GM18520 (cell line): ENCODE measurements around the gene SNX10.

Experiments
- ATAC-seq: cut with Tn5 transposase; IDR thresholded peaks from one replicate; pipeline ENCODE4 v1.9.1; 2021; ENCODE audit not compliant: unreplicated experiment

Gene SNX10

DNA sequence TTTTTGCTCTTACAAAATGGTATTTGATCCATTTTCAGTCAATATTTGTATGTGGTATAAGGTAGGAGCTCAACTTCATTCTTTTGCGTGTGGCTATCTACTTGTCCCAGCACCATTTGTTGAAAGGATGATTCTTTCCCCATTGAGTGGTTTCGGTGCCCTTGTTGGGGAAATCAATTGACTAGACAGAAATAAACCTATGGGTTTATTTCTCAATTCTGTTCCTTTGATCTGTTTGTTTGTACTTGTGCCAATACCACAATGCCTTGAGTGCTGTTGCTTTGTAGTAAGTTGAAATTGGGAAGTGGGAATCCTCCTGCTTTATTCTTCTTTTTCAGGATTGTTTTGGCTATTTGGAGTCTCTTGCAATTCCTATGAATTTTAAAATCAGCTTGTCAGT is 41.0 kb downstream of the SNX10 start:
- no peak for ATAC-seq

DNA sequence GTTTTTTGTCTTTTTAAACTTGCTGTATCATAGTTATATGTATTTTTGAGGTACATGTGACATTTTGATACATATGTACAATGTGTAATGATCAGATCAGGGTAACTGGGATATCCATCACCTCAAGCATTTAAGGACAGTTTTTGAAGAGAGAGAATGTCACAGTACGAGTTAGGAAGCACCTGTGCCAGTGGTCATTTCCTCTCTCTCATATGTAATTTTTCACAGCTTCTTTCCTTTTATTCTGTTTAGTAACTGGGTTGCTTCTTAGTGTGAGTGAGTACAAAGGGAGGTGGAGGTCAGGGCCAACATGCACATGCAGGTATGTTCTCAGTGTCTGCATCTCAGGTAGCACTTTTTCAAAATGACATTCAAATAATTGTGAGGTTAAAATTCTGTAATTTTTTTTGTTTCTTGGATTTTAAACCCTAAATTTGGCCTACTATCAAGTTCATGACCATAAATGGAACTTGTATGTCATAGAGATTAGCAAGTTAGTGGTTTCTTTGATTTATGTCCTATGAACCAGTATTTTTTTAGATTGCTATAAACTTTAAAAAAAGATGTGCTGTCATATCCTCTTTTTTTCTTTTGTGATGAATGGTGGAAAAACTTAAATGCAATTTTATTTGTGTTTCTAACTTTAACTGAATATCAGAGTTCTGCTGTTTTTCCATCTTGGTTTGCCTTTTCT is 42.7 kb downstream of the SNX10 start:
- ATAC-seq = no peak

DNA sequence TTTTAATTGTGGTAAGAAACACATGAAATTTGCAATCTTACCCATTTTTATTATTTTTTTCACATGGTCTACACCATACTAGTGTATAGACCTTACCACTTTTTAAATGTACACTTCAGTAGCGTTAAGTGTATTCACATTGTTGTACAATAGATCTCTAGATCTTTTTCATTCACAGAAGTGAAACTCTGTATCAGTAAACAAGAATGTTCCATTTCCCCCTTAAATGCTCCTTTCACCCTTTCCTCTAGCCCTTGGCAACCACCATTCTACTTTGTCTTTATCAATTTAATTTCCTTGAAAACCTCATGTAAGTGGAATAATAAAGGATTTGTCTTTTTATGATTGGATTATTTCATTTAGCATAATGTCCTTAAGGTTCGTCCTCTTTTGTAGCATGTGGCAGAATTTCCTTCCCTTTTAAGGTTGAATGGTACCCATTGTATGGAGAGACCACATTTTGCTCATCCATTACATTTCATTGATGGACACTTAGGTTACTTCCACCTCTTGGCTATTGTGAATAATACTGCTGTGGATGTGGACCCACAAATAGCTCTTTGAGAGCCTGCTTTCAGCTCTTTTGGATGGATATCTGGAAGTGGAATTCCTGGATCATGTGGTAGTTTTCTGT is 45.7 kb downstream of the SNX10 start:
- no peak for ATAC-seq

DNA sequence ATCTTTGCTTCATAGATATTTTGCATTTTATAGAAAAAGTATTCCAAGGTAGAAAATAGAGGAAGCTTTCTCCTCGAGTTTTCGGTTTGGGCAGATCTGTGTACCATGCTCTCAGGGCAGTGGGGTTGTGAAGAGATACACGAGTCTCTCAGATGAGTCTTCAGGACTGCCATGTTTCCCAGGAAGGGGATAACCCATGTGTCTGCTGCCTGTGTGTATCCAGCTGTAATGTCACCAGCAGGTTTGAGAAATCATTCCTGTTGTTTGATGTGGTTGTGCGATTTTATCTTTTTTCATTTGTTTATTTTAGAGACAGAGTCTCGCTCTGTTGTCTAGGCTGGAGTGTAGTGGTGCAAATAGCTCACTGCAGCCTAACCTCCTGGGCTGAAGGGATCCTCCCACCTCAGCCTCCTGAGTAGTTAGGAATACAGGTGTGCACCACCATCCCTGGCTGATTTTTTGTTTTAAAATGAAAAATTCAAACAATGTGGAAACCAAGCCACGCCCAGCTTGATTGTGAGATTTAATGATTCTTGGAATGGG is 48.9 kb downstream of the SNX10 start:
- no peak for ATAC-seq

DNA sequence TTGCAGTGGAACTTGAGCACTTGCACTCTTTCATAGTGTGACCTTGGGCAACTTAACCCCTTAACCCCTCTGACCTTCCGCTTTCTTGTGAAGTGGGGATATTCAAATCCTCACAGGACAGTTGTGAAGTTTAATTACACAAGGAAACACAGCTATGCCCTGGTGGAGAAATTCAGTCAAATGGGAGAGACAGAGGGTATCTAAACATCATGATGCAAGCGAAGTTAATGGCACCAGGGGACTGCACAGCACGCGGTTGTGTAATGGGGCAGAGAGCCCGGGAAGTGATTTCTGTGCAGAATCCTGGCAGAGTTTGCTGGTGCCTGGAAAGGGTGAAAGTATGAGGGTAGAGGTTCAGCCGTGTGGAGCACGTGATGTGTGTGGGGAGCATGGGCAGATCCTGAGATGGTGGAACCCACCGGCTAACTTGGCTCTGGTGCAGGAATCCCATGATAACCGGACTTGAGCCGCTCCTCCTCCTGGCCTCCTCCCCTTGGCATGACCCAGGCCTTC is 51.7 kb downstream of the SNX10 start:
- ATAC-seq = no peak

DNA sequence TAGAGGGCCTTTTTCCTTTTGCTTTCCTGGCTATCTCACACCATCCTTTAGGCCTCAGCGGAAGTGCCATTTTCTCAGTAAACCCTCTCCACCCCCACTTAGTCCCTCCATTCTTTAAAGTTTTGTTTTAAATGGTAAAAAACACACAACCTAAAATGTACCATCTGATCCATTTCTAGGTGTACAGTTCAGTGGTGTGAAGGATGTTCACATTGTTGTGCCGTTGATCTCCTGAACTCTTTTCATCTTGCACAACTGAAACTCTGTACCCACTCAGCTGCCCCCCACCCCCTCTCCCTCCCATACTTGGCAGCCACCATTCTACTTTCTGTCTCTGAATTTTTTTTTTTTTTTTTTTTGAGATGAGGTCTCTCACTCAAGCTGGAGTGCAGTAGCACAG is 52.2 kb downstream of the SNX10 start:
- no peak for ATAC-seq

DNA sequence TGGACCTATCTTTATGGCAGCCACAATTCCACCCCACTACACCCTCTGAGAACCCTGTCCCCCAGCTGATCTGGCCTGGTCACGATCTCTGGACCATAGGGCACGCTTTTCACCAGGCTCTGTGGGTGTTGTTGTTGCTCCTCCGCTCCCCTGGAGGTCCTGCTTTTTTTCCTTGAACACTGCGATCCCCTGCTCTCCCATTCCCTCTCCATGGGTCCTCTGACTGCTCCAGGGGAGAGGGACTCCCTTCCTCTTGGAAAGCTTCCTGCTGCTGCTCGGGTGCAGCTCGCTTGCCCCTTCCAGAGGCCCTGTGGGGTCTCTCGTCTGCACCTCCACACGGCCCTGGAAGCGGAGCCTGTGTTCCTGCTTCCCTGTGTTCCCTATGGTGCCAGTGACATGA is 53.5 kb downstream of the SNX10 start:
- ATAC-seq = no peak

DNA sequence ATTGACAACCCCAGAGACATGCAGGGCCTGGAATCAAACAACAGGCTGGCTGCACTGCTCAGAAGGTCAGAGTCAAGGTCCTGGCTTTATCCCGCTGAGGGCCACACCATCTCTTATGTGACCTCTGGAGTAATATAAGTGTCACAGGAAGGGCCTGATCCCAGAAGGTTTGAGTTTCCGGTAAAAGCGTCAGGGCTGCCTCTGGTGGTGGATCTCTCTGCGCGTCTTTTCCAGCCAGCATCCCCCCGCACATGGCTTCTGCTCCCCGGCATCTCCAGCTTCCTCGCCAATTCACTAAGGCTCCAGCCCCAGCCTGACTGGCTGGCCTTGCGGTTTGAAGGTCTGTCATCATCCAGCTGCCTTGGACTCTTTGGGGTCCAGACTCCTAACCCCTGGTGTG is 54.2 kb downstream of the SNX10 start:
- no peak for ATAC-seq

DNA sequence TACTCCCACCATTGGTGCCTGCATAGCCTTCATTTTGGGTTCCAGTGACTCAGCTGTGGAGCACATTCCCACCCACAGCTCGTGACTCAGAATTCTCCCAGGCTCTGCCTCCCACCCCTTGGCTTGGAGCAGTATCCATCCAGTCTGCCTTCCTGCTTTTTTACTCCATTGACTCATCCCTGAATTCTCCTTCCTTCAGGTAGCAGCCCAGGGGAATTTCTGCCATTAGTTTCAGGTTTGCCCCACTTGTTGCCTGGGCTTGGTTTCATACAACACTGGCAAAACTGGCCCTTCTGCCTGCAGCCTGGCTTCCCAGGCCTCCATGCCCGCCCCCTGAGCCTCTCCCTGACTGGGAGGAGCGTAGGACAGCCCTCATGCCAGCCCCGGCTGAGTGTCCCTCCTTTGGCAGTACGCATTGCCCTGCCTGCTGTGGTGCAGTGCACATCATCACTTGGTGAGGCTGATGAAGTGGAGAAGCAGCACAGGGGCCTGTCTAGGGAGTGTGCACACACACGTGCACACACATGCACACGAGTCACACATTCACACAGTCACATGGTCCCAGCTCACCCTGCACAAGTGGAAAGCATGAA is 55.0 kb downstream of the SNX10 start:
- no peak for ATAC-seq

DNA sequence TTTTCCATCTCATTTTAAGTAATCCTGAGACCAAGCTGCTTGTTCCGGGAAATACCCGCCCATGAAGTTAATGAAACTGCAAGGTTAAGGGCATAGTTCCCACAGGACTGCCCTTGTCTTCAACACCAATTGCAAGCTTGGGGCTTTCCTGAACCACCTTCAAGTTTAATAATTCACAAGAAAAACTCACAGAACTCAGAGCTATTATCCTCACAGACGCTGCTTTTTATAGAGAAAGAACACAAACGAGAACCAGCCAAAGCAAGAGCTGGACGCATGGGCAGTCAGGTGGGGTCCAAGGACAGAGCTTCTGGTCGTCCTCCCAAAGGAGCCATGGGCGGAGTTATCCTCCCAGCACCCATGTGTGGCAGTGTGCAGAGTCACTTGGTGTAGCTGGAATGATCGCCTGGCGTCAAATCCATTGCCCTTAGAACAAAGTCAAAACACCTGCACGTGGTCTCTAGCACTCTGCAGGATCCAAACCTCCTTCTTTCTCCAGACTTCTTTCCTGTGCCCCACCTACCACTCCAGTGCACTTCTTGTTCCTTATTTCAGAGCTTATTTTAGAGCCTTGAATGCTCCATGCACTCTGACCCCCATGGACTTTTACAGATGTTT is 56.7 kb downstream of the SNX10 start:
- ATAC-seq = peak; percentile 62

DNA sequence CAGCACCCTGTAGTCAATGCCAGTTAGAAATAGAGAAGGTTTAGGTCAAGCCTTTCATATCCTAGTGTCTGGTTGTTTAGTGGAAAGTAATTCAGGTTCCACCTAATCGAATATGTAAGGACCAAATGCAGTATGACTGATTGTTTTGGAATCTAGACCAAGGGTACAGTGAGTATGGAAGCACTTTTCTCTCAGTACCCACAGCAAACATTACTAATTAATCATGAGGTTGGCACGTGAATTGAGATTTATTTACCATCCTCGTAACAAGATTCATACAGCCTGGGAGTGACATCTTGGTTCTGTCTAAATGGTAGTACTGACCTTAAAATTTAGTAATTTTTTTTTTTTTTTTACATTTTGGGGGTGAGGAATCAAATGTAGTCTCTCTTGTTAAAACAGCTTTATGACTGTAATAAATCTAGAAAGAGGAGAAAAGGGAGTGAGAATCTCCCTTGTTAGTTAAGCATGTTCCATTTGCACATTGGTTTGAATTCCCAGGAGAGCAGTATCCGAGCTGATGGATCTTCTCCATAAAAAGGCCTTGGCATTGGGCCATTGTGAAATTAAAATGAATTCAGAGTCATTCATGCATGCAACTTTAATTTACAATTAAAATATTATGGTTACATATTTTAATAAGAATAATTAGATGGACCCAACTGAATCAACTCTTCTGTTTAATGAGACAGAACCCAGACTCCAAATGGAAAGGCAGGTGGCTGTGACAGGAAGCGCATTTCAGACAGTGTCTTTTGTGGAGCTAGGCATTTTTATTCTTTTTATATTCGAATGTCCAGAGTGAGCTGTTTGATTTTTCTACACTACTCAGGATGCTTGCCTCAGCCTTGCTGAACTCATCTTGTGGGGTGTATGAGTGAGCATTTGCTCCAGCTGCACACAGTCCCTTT is 57.6 kb downstream of the SNX10 start:
- no peak for ATAC-seq

DNA sequence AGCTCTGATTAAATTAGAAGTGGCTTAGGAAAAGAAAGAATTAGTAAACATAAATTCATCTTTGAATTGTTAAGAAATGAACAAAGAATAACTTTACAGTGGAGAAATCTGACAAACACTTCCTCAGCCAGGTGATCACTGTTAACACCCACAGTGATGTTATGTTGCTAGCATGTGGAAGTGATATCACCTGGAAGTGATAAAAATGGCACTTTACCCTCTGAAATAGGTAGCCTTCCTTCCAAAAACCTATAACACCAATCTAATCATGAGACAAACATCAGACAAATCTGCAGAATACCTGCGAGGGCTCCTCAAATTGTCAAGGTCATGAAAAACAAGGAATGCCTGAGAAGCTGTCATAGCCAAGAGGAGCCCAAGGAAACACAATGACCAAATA is 59.5 kb downstream of the SNX10 start:
- no peak for ATAC-seq

DNA sequence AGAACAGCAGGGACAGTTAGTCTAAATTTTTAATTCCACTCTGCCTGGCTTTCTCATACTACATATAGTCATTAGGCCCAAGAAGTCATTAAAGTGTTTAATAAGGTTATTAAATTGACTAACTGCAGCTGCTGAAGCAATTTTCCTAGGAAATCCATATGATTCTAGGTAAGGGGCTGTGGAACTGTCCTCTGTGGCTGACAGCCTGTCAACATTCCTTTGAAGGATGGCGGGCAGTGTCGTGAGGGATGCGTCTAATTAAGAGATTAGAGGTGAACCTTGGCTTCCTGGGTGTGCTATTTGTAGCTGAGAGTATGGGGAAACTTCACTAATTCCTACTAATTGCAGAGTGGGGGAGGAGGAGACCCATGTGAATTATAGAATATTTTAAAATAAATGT is 64.6 kb downstream of the SNX10 start:
- ATAC-seq = no peak

DNA sequence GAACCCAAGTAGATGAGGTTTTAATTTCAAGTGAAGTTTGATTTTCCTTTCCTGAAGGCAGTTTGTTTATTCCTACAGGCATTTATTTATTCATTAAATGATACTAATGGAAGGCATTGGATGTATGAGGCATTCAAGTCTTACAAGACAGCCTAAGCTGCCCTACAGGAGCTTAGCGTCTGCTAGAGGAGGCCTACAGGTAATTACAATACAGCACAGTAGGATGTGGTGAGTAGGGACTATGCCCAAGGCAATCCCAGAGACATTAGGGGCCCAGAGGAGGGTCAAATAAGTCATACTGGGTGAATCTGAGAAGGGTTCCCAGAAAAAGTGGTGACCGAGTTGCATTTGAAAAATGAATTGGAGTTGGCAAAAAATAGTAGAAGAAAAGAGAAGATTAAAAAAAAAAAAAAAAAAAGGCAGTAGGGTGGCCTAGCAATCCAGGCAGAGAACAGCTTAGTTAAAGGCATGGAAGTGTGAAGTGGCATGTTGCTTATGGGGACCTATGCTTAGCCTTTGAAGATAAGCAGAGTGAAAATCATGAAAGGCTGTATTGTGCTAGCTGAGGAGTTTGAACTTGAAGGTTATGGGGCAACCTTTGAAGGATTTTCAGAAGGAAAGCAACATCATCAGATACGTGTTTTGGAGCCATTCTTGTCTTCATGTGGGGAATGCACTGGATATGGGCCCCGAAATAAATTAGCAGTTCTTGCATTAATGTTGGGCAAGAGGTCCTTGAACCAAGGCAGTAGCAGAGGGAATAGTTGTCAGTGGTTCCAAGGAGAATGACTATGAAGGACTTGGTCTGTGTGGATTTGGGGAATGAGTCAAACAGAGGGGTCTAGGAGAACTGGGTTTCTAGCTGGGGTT is 65.5 kb downstream of the SNX10 start:
- ATAC-seq = no peak

DNA sequence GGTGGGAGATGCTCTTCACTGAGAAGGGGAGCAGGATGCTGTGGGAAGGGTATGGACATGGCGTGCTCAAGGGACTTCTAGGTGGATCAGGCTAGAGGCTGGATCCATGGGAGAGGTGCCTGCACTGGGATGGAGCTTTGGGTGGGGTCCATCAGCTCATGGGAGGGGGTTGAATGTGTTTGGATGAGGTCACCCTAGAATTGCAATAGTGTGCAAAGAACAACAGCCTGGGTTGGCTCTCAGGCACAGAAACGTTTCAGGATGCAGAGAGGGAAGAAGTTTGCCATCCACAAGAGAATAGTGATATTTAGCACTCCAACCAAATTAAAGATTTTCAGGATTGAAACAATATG is 66.1 kb downstream of the SNX10 start:
- no peak for ATAC-seq

DNA sequence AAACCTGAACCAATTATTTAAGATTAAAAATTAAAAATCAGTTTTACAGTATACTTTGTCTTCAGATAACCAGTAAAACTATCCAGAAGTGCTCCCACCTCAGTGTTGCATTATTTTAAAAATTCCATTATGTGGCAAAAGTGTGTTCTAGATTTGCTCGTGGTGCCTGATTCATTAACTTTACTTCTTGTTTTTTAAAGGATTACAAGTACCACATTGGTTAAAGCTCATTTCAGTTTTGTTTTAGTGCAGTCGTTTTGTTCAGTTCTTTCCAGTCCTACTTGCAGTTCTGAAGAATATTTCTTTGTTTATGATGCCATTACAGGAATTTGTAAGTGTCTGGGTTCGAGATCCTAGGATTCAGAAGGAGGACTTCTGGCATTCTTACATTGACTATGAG is 69.0 kb downstream of the SNX10 start:
- ATAC-seq = no peak

DNA sequence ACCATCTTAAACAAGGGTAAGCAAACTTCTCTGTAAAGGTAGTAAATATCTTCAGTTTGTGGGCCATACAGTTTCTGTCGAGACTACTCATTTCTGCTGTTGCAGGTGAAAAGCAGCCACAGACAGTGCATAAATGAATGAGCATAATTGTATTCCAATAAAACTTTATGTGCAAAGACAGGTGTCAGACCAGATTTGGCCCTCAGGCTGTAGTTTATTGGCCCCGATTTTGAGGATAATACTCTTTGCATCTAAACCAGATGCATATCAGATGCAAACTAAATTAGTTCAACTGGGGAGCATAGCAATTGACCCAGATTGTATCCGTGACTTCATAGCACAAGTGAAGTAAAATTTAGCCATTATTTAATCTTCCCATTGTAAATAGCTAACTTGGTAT is 70.0 kb downstream of the SNX10 start:
- no peak for ATAC-seq

DNA sequence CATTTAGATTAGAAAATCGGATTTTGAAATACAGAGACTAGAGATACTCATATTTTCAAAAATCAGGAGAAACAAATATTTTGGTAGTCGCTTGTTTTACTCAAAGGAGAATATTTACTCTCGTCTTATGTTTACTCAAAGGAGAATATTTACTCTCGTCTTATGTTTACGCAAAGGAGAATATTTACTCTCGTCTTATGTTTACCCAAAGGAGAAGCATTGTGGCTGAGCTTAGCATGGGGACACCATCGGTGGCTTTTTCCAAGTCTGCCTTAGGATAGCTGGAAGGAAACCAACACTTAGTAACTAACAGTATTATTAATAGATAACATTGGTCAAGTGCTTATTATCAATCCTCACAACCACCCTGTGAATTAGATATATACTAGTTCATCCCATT is 71.8 kb downstream of the SNX10 start:
- no peak for ATAC-seq

DNA sequence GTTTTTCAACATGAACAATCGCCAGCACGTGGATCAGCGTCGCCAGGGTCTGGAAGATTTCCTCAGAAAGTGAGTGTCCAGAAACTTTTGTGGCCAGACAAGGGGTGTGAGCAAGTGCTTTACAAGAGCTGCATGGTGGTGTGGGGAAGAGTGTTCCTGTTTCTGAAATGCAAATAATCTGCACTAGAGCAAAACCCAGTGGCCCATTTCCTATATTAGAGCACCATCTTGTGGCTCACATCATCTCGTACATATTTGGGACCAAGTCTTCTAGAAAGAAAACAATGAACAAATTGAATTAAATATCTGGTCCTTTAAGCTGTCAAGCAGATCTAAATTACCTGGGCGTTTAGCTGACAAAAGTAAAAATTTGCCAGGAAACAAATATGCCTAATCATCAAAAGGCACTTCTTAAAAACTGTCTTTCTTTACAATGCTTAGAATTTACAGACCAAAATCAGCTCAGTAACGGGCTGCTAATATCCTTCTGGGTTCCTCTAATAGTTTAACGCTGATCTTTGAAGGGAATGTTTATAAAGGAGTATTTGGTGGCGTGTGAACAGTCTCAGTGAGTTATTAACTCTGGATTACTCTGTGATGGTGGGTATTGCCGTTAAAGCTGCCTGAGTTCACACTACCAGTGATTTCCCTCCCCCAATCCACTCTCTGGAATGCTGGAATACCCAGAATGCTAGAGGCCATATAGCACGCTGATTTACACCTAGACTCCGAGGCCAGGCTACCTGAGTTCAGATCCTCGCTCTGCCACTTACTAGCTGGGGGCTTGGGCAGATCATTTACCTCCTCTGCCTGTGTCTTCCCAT is 73.6 kb downstream of the SNX10 start:
- peak; percentile 74 for ATAC-seq
